Stimulated activated CD8-positive, alpha-beta memory T cell treated with anti-CD3 and anti-CD28 coated beads, Interleukin-12 subunit alpha, Interleukin-12 subunit beta, amount 100 ng/mL, for 24 hours (primary cell): ENCODE measurements around the gene CNIH1.
"Not testable (repeated sequence)": the region's sequence is repeated elsewhere in the genome, so short reads cannot be mapped to it uniquely, and the experiment has no call there.

ENCODE experiments used
- DNase-seq: peaks from one replicate; pipeline ENCODE4 v3.0.0-alpha.2; 2020; ENCODE audit errors: extremely low read depth

Gene CNIH1

DNA sequence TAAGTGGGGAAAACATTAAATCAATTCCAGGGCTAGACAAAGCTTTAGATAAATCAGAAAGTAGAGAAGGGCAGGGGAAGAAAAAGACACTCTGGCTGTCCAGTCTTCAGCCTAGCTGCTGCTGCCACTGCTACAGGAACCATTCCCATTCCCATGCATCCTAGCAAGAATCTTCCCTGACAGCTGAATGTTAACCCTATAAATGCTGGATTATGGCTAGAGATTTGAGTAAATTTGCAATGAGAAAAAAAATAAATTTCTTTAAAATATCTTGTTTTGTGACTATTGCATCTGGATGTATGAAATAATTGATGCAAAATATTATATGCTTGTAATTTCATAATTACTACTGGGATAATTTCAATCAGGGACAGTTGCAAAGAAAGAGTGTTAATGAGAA lies 59.4 kb downstream of the CNIH1 start:
- DNase-seq, result no peak

GRCh38 chr14:54380558-54380957 lies 60.6 kb downstream of the CNIH1 start:
- DNase-seq, result not testable (repeated sequence)

DNA sequence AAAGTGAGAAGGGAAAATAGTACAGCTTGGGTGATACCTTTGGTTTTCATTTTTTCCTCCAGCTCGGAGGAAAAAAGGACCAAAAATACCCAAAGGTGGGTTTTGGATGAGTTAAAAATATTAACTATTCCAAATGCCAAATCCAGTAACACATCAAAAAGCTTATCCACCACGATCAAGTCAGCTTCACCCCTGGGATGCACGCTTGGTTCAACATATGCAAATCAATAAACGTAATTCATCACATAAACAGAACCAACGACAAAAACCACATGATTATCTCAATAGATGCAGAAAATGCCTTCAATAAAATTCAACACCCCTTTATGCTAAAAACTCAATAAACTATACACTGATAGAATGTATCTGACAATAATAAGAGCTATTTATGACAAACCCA lies 62.3 kb downstream of the CNIH1 start:
- not testable (repeated sequence) for DNase-seq

DNA sequence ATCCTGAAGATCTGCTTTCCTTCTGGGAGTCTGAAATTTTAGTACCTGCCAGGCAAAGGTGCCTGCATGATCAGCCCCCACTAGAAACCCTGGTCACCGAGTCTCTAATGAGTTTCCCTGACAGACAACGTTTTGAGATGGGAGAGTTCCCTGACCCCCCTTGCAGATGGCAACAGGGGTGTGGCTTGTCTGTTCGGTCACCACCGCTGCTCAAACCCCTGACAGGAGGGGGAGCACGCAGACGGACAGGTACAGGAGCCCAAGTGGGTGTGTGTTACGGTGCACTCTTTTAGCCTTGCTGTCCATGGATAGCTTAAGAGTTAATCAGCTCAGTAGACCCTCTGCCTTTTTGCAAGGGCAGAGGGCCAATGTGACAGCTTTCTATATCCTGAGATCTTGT lies 63.7 kb downstream of the CNIH1 start:
- DNase-seq, result no peak

GRCh38 chr14:54374117-54374884 lies 66.9 kb downstream of the CNIH1 start:
- DNase-seq, result no peak
